NK-92 treated with Interleukin-12 subunit alpha and Interleukin-12 subunit beta, amount 100 ng/mL, for 24 hours (cell line): ENCODE results near the gene LHPP.

Source experiments
- DNase-seq: peaks from one replicate; lab custom pipeline; 2025; lab: John Stamatoyannopoulos, UW

Gene LHPP

DNA sequence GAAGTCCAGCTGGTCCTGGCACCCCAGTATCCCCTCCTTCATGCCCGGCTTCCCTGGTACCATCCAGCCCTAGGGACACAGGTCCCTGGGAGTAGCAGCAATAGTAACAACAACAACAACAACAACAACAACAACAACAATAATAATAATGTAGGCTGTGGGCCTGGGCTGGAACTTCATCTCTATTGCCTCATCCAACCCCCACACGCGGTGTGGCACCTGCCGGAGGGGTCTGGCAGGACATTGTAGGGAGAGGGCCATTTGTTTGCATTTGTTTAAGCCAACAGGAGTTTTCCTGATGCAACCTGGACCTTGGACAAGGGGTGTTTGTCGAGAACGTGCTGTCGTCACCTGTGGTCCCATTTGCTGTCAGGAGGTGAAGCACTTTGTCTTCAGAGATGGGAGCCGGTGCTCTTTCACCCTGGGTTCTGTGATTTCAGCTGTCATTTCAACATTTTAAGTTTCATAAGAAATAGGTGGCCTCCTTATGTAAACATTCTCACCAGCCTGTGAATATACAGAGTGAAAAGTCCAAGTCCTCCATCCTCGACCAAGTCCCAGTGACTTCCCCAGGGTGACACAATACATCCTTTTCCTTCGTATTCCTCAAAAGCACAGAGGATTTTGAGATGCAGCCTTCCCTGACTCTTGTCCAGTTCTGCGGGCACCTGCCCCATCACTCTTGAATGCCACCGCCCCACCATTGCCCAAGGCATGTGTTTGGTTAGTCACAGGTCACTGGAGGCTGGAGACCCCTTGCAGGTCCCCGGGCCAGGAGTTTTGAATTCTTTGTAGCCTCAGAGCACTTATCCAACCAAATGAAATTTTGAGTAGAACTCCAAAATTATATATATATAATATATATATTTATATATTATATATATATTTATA, 9.2 kb downstream of the LHPP start:
- DNase-seq: no peak

DNA sequence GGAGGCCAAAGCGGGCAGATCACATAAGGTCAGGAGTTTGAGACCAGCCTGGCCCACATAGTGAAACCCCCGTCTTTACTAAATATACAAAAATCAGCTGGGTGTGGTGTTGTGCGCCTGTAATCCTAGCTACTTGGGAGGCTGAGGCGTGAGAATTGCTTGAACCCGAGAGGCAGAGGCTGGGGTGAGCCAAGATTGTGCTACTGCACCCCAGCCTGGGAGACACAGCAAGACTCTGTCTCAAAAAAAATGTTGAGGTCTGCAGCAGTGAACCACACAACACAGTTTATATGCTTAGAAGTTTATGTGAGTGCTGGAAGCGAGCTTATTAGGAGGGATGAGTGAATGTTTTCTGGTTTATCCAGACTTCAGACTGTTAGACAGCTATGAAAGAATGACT, 10.4 kb downstream of the LHPP start:
- DNase-seq: no peak

DNA sequence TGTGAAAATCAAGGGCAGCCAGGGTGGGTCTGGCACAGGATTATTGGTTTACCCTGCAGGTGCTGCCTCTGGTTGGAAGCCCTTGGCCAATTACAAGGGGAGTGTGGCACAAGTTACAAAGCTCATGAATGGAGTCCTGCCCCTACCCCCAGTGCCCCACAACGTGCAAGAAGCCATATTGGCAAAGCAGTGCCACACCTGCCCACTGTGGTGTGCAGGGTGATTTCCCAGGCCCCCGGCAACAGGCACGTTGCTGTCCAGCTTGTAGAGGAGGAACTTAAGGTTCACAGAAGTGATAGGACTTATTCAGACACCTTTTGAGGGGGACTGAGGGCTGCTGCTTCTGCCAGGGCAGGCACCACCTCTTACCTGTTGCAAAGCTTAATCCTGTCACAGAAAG, 11.4 kb downstream of the LHPP start:
- no peak for DNase-seq

DNA sequence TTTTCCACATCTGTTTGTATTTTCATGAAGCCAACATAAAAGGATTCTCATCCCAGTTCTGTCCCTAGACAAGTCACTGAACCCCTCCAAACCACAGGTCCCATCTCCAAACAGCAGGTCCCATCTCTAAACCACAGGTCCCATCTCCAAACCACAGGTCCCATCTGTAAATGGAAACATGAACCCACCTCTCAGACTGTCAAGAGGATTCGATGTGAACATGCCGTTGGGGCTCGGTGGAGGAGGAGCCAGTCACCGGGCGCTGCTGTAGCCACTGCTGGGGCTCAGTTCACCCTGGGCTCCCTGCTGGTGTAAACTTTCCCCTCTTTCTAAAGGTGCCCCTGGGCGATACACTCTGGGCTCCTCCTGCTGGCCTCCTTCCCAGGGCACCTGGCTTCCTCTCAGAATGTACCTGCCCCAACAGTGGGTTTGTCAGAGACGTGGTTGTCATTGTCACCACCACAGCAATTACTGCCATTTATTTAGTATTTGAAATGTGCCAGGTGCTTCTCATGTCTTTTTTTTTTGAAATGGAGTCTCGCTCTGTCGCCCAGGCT, 13.0 kb downstream of the LHPP start:
- no peak for DNase-seq

DNA sequence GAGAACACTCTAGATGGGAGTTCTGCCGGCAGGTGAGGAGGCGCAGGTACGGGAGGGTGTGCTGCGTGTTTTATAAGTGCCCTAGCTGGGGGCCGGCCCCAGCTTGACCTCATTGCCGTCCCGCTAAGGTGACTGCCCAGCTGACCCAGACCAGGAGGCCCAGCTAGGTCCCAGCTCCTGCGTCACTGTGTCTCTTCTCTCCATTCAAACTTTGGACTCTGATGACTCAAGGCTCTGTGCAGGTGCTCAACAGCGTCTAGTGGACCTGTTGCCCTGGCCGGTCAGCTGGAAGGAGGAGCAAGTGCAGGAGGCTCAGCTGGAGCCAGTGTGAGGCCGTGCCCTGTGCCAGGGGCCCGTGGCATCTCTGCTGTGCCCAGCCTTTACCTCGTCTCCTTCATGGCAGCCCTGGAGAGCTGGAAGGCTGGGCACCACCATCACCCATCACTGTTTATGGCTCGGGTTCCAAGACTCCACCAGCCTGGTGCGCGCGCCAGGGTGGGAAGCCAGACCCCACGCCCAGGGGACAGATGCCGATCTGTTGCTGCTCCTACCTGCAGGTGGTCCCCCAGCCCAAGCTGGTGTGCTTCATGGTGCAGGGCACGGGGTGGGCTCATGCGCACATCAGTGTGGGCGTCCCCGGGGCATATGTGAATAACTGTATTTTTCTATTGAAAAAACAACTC, 14.6 kb downstream of the LHPP start:
- DNase-seq: no peak

DNA sequence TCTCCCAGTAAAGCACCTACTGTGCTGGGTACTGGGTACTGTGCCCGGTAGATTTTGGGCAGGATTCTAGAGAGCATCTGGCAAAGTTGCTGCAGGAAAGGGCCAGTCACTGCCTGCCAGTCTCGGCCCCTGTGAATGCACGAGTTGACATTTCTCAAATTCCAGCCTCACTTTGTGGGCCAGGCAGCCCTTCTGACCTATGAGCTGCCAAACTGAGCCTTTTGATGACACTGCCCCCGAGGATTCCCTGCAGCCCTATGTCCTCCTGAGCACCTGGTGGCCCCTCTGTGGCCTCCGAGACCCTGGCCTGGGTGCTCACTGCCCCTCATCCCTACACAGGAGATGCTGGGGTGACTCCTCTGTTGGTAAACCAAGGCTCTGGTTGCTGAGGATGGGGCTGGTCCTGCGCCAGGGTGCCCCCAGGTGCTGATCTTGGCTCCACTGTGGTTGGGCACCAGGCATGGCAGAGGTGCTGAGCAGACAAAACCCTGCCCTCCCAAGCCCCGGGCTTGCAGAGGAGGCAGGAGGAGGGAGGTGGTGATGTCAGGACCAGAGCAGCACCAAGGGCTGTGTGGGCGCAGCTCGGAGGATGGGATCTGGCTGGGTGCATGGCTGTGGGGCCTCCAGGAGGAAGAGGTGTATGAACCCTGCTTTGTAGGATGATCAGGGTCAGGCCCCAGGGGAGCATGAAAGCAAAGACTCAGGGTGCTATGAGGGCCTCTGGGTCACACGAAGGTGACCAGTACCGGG, 16.2 kb downstream of the LHPP start:
- DNase-seq: no peak

DNA sequence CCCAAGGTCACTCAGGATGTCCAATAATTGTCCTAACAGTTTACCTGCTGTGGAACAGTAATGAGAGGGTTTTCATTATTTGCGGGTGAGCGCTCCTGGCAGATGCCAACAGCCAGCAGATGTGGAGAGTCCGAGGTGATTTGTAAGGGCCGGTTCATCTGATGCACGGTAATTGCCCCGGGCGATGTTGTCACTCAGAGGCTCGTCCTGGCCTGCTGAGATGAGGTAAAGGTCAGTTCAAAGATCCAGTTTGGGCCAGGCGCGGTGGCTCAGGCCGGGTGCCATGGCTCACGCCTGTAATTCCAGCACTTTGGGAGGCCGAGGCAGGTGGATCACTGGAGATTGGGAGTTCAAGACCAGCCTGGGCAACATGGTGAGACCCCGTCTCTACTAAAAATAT, 16.9 kb downstream of the LHPP start:
- no peak for DNase-seq

DNA sequence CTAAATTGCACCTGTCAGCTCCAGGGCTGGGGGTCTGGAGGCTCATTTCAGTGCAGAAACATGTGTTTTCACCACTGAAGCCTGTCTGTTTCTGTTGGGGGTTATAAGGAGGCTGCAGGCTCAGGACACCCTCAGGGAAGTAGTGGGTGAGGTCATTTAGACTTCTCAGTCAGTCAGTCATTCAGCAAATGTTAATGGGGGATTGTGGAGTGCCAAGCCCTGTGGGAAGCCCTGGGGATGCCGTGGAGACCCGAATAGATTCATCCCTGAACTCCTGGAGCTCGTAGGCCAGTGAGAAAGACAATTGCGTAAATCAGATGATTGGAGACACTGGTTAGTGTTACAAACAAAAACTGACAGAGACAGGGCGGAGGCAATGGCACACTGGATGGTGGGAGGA, 19.2 kb downstream of the LHPP start:
- DNase-seq: no peak

DNA sequence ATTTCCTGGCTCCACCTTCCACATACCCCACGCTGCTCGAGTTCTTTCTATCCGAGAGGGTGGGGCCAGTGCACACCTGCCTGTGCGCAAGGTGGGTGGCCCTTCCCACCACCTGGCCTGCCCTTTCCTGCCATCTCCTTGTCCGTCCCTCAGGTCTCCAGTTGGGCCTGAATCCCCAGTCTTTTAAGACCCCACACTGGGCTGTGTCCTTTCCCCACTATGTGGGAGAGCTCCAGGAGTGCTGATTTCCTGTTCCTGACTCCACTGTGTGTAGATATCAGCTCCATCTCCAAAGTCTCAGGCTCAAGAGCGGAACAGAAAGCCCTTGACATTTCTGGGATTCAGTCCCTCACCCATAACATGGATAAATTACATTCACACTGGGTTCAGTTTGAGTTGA, 20.1 kb downstream of the LHPP start:
- no peak for DNase-seq

DNA sequence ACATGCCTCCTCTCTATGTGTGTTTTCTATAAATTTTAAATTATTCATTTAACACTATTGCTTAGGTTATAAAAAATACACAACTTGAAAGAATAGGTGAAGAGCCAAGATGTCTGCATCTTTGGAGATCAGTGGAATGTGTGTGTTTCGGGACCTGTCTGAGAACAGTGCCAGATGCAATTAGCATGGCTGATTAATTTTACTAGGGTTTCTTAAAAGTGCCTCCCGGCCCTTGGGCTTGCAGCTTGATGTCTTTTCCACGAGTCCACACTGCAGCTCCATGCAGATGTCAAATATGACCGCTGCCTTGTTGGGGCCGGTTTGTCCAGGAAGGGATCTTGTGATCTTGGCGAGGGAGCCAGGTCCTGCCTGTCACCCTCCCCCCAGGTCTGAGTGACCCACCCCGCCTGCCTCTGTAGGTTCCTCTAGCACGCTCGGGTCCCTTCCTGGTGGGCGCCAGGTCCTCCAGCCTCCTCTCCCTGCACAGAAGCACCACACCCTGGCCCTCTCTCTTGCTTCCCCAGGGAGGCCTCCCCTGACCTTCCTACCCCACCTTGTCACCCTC, 20.7 kb downstream of the LHPP start:
- no peak for DNase-seq

DNA sequence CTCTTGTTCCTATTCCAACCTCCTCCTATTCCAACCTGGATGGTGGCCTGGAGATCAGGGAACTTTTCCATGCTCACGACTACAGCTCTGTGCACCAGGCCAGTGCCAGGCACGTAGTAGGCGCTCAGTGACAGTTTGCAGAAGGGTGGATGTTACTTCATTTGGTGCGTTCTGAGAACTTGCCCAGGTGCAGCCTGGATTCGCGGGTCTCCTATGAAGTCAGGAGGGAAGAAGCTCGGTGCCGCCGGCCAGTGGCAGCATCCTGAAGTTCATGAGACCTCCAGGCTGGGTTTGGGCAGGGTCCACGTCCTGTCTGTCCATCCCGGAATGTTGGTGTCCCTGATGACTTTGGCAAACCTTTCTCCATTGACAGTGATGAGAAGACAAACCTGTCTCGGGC, 21.3 kb downstream of the LHPP start:
- DNase-seq: no peak

DNA sequence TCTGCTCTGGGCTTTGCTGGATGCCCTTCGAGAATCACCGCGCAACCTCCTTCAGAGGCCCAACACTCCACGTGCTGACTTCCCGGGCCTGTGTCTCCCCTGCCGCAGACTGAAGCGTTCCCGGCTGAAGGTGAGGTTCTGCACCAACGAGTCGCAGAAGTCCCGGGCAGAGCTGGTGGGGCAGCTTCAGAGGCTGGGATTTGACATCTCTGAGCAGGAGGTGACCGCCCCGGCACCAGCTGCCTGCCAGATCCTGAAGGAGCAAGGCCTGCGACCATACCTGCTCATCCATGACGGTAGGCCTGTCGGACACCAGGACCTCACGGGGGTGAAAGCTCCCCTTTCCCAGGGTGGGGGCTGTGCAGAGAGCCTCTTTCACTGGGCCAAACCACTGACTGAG, 22.4 kb downstream of the LHPP start:
- DNase-seq: no peak

DNA sequence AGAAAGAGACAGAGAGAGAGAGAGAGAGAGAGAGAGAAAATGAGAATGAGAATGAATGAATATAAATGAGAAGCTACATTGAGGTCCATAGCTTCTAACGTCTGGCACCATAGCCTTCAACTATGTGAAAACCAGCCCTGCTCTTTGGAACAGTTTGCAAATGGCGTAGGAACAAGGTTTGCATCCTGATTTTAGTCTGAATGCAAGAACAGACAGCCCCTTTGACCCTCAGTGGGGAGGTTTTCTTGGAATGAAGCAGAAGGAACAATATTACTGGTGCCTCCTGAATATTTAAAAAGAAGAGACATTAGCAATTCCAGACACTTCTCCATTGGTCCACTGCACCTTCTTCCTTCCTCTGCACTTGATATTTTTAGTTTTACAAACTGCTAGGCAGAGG, 23.0 kb downstream of the LHPP start:
- DNase-seq: no peak

DNA sequence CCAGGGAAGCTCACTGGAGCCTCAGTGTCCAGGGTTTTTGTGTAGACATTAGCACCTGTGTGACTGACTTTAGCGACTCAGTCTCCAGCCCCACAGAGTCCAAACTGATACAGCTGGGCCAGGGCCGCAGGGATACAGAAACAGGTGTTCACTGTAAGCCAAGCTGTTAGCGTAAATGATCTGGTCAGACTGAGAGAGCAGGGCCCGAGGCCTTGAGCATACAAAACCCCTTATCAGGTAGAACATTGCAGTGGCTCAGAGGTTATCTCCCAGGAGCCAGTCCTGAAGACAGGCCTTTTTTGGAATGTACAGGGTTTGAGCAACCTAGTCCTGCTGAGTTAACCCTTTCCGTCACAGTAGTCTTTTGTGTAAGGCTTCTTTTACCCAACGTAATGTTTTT, 25.0 kb downstream of the LHPP start:
- no peak for DNase-seq

DNA sequence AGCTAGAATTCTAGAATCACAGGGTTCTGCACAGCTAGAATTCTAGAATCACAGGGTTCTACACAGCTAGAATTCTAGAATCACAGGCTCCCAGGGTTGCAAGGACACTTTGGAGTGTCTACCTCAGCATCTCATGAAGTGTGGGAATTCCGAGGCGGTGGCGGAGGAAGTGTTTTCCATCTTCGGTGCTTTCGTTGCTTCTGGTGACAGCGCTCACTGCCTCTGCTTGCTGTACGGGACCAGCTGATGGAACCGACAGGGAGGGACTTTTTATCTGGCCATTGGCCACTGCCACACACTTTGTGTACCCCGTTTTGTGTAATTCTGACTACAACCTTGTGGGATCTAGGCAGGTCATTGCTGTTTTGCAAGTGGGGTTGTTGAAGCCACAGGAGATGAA, 29.5 kb downstream of the LHPP start:
- DNase-seq: no peak

DNA sequence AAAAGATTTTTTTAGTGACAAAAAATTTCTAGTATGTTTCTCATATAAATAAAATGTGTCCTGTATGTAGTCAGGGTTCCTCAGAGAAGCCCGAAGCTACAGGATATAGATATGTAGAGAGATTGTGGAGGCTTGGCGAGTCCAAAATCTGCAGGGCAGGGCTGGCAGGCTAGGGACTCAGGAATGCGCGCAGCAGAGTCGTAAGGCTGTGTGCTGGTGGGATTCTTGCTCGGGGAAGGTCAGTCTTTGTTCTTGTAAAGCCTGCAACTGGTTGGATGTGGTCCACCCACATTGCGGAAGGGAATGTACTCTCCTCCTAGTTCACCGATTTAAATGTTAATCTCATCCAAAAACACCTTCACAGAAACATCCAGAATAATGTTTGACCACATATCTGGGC, 30.6 kb downstream of the LHPP start:
- DNase-seq: no peak

DNA sequence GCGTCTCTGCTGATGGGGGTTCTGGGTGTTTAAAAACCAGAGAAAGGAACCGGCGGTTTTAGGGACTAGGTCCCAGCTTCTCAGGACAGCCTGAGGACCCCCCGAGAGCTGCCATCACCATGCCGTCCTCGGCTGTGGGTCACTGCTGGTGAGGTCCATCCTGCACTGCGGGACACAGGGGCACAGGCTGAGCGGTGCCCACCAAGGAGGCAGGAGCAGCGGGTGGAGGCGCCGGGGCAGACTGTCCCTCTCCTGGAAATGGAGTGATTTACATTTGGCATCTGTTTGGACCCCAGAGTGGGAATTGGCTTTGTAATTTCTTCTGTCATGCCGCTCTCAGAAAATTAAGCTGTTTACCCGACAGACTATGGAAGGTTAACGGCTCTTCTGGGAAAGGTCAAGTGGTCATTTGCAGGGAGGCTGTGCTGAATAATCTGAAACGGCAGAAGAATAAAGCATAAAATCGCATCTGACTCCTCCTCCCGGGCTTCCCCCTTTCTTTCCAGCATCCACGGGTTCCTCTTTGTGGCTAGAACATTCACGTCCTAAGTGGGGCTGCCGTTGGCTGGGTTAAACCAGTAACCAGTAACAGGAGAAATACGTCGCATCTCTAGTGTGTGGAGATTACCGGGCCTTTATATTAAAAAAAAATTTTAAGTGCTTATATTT, 31.7 kb downstream of the LHPP start:
- DNase-seq: no peak

DNA sequence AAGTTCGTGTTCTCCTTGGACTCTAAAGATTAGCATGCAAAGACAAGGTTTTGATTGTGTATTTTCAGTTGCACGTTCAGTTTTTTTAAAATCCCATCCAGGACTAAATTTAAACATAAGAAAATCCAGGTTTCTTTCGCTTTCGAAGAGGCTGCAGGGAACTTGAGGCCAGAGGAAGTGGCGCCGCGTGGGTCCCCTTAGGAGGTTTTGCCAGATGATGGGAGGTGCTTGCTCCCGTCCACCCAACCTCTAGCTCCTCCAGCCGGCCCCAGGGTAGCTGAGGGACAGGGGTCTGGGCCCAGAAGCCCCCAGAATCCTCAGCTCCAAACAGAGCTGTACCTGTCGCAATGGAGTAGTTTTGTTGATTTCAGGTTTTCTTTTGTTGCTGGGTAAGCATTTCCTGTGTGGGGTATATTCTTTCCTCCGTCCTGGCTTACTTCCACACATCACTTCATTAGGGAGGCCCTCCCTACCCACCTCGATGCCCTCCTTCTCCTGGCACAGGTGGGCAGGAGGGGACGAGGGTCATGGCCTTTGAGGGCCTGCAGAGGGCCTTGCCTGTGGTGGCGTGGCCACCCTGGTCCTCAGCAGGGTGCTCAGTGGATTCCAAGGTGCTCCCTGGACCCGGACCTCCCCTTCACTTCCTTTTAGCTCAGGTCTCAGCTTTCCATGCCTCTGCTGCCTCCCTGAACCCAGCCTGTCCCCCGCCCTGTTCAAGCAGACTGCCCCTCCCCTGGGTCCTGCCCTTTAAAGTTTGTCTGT, 32.6 kb downstream of the LHPP start:
- no peak for DNase-seq

DNA sequence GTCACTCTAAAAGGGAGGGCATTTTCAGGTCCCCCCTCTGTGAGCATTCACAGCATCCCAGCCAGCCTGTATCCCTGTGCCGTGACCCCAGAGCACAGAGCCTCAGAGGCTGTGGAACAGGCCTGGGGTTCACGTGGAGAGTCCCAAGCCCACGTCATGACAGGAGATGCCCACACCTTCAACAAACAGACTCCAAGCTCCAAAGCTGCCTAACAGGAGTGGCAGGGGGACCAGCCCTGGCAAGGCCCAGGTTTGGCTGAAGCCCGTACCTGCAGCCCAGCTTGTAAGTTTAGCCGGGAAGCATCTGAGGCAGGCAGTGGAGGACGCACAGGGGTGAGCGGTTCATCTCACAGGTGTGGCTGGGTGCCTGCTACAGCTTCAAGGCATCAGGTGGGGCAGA, 33.5 kb downstream of the LHPP start:
- DNase-seq: no peak

DNA sequence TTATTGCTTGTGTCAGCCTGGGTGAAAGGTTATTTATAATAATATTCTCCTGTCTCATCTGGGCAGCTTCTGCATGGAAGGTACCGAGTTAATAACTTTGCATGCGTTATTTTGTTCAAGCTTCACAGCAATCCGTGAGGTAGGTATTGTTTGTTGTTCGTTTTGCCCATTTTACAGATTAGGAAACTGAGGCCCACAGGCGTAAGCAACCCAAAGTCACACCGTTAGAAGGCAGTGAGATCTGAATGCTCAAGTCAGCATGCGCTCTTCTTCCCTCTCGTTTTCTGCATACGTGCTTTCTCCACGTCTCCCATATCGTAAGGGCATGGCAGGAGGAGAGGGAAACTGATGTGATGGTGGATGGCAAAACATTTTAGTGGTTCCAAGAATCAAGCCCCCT, 34.1 kb downstream of the LHPP start:
- DNase-seq: no peak

DNA sequence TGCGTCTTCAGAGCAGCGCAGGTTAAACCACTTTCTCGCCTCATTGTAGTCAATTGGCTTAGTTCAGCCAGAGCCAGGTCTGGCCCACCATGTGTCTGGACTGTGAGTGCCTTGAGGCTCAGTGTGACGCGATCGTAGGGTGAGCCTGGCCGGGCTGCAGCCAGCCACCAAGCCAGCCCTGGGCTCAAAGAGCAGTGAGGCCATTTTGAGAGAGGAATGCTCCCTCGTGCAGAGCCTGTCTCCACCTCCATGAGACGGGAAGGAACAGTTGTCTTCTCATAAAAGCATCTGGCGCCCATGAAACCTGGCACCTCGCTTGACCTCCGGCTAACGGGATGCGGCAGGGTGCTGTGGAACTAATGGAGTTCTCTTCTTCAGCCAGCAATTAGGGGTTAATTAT, 34.5 kb downstream of the LHPP start:
- no peak for DNase-seq
